Activated naive CD8-positive, alpha-beta T cell (primary cell): ENCODE measurements around the gene ERGIC3.
A peak's percentile ranks its signal among the peaks of the same experiment; 100 is the strongest.
"Not testable (repeated sequence)": the region's sequence is repeated elsewhere in the genome, so short reads cannot be mapped to it uniquely, and the experiment has no call there.

Experiments
- H3K27ac Mint-ChIP-seq: one replicate; pipeline ENCODE4 v1.8.0; 2021; ENCODE audit warnings: mixed read lengths
- H3K27me3 Mint-ChIP-seq: one replicate; pipeline ENCODE4 v1.8.0; 2021; ENCODE audit warnings: mixed read lengths
- H3K36me3 Mint-ChIP-seq: one replicate; pipeline ENCODE4 v1.8.0; 2021; ENCODE audit warnings: mixed read lengths
- H3K4me1 Mint-ChIP-seq: one replicate; pipeline ENCODE4 v1.8.0; 2021; ENCODE audit warnings: low read depth, mixed read lengths
- H3K4me3 Mint-ChIP-seq: one replicate; pipeline ENCODE4 v1.8.0; 2021; ENCODE audit warnings: mild to moderate bottlenecking, mixed read lengths
- H3K9me3 Mint-ChIP-seq: one replicate; pipeline ENCODE4 v1.8.0; 2021; ENCODE audit warnings: low read depth, mixed read lengths

The ERGIC3 gene

GRCh38 chr20:35511814-35512420 is 30.0 kb upstream of the ERGIC3 start:
- H3K4me1 Mint-ChIP-seq, result peaks cover 6% of the 10 kb centered on the region
- no peaks in the 10 kb centered on the region for H3K27me3 Mint-ChIP-seq
- H3K4me3 Mint-ChIP-seq, result no peak overlapping the region
- no peaks in the 10 kb centered on the region for H3K9me3 Mint-ChIP-seq
- peak overlapping the region; percentile 11 for H3K27ac Mint-ChIP-seq
- peaks cover 2% of the 10 kb centered on the region for H3K36me3 Mint-ChIP-seq

DNA sequence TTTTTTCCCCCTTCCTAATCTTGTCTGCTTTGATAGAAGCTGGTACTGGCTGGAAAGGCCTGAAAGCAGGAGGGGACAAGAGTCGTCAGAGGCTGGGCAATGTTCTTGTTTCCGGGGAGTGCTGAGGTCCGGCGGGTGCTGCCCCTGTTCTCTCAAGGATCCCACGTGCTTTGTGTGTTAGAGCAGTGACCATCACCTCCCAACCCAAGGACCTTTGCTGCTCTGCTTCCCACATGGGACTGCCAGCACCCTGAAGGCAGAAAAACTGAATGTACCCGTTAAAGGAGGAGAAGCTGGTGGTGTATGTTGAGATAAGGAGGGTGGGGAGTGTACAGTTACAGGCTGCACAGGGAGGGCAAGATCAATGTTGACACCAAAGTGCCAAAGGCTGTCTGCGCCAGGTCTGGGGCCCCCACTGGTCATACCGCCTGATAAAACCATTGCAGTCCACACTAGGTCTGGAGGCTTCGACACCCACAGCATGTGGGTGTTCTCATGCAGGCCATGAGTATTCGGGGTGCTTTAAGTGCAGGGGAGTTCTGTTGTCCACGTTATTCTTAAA is 27.4 kb upstream of the ERGIC3 start:
- H3K27me3 Mint-ChIP-seq, result no peaks in the 10 kb centered on the region
- H3K4me1 Mint-ChIP-seq, result no peaks in the 10 kb centered on the region
- H3K27ac Mint-ChIP-seq, result no peak overlapping the region
- H3K36me3 Mint-ChIP-seq, result peaks cover 2% of the 10 kb centered on the region
- no peak overlapping the region for H3K4me3 Mint-ChIP-seq
- H3K9me3 Mint-ChIP-seq, result no peaks in the 10 kb centered on the region

- H3K9me3 Mint-ChIP-seq, result no peaks in the 10 kb centered on the region
- no peaks in the 10 kb centered on the region for H3K4me1 Mint-ChIP-seq
- H3K27ac Mint-ChIP-seq, result no peak overlapping the region
- no peak overlapping the region for H3K4me3 Mint-ChIP-seq
- peaks cover 2% of the 10 kb centered on the region for H3K36me3 Mint-ChIP-seq
- H3K27me3 Mint-ChIP-seq, result no peaks in the 10 kb centered on the region
Observed at GRCh38 chr20:35515341-35515740, 26.5 kb upstream of the ERGIC3 start.

- H3K27ac Mint-ChIP-seq, result no peak overlapping the region
- H3K4me1 Mint-ChIP-seq, result no peaks in the 10 kb centered on the region
- no peak overlapping the region for H3K4me3 Mint-ChIP-seq
- peaks cover 2% of the 10 kb centered on the region for H3K36me3 Mint-ChIP-seq
- no peaks in the 10 kb centered on the region for H3K27me3 Mint-ChIP-seq
- no peaks in the 10 kb centered on the region for H3K9me3 Mint-ChIP-seq
Observed at GRCh38 chr20:35515949-35516645, 25.8 kb upstream of the ERGIC3 start.

- Mint-ChIP-seq H3K4me1 (no peaks in the 10 kb centered on the region), H3K27ac (no peak overlapping the region), H3K27me3 (no peaks in the 10 kb centered on the region), H3K4me3 (no peak overlapping the region), H3K36me3 (no peaks in the 10 kb centered on the region), H3K9me3 (no peaks in the 10 kb centered on the region)
Observed at GRCh38 chr20:35517125-35517524, 24.8 kb upstream of the ERGIC3 start.

DNA sequence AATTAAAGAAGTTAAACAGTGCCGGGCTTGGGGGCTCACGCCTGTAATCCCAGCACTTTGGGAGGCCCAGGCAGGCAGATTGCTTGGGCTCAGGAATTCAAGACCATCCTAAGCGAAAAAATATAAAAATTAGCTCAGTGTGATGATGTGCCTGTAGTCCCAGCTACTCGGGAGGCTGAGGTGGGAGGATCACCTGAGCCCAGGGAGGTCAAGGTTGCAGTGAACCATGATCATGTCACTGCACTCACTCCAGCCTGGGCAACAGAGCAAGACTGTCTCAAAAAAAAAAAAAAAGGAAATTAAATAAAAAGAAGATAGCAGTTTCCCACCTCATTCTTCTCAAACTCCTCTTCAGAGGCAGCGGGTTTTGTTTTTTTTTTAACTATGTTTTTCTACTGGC is 24.1 kb upstream of the ERGIC3 start:
- H3K27ac Mint-ChIP-seq, H3K36me3 Mint-ChIP-seq, H3K9me3 Mint-ChIP-seq, H3K4me3 Mint-ChIP-seq, H3K4me1 Mint-ChIP-seq, H3K27me3 Mint-ChIP-seq: not testable (repeated sequence)

DNA sequence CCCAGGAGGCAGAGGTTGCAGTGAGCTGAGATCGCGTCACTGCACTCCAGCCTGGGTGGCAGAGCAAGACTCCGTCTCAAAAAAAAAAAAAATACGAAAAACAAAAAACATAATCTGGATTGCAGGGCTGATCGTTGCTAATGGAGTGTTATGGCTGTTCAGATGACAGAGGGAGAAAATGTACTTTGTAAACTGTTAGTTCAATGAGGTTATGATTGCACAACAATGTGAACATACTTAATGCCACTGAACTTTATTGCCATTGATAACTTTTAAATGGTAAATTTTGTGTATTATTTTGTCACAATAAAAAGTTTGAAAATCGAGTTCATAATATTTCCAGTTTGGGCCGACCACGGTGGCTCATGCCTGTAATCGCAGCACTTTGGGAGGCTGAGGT is 22.9 kb upstream of the ERGIC3 start:
- no peaks in the 10 kb centered on the region for H3K36me3 Mint-ChIP-seq
- H3K4me1 Mint-ChIP-seq, result no peaks in the 10 kb centered on the region
- H3K27ac Mint-ChIP-seq, result no peak overlapping the region
- H3K9me3 Mint-ChIP-seq, result no peaks in the 10 kb centered on the region
- H3K27me3 Mint-ChIP-seq, result no peaks in the 10 kb centered on the region
- H3K4me3 Mint-ChIP-seq, result no peak overlapping the region

- Mint-ChIP-seq H3K27me3 (no peaks in the 10 kb centered on the region), H3K4me3 (no peak overlapping the region), H3K36me3 (no peaks in the 10 kb centered on the region), H3K4me1 (no peaks in the 10 kb centered on the region), H3K27ac (no peak overlapping the region), H3K9me3 (no peaks in the 10 kb centered on the region)
Observed at GRCh38 chr20:35523298-35523888, 18.5 kb upstream of the ERGIC3 start.

DNA sequence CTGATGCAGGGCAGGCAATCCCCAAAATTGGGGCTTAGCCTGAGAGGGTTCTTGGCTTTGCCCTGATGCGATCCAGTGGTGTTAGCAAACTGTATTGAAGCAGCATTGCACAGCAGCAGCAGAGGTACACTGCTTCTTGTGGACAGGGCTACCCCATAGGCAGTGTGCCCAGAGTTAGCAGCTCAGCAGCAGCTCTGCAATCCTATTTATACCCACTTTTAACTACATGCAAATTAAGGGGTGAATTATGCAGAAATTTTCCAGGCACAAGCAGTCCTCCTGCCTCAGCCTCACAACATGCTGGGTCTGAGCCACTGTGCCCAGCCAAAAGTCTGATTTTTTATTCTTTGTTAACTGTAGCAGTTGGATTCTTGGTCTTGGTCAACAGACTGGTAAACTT is 16.2 kb upstream of the ERGIC3 start:
- Mint-ChIP-seq H3K36me3 (no peaks in the 10 kb centered on the region), H3K4me1 (no peaks in the 10 kb centered on the region), H3K27me3 (no peaks in the 10 kb centered on the region), H3K9me3 (no peaks in the 10 kb centered on the region), H3K4me3 (no peak overlapping the region), H3K27ac (no peak overlapping the region)

DNA sequence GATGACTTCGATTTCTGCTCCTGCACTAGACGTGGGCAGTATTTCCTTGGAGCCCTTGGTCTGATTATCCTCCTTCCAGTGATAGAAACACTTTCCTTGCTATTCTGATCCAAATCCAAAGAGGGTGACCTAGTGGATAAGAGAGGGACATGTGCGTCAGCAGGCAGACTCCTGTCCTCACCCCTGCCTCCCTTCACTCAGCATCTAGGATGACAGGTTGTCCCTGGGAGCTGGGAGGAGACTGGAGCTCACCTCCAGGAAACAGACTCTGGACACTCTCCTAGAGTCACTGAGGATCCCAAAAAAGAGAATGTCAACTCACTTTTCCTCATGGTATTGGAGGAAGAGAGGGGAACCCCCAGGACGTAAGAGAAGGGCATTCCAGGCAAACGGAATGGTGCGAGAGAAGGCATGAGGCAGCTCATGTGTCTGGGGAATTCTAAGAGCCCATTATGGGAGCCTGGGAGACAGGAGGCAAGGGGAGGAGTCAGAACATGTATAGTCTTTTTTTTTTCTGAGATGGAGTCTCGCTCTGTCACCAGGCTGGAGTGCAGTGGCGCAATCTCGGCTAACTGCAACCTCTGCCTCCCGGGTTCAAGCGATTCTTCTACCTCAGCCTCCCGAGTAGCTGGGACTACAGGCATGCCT is 14.6 kb upstream of the ERGIC3 start:
- H3K36me3 Mint-ChIP-seq, result no peaks in the 10 kb centered on the region
- H3K27me3 Mint-ChIP-seq, result no peaks in the 10 kb centered on the region
- no peak overlapping the region for H3K4me3 Mint-ChIP-seq
- H3K27ac Mint-ChIP-seq, result no peak overlapping the region
- no peaks in the 10 kb centered on the region for H3K9me3 Mint-ChIP-seq
- no peaks in the 10 kb centered on the region for H3K4me1 Mint-ChIP-seq

DNA sequence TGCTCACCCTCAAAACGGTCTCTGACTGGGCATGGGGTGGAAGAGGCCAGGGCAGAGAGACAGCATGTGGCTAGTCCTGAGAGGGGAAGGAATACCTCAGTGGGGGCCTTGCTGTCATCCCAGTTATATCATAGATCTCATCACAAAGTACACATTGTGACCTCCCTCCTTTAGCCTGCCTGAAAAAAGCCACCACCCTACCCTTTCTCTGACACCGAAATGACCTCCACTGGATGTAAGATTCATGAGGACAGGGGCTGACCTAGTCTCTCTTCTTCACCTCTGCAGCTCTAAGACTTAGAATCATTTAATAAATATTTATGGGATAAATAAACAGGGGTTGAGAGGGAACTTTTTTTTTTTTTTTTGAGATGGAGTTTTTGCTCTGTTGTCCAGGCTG is 12.3 kb upstream of the ERGIC3 start, which contains the start of gene C20orf173:
Gene C20orf173 (minus strand): TSS at position 101 of the 400 bp plus-strand sequence. CDS start 279 bp downstream, outside the sequence.
- no peaks in the 10 kb centered on the region for H3K36me3 Mint-ChIP-seq
- H3K27ac Mint-ChIP-seq, result no peak within 1 kb of the TSS
- H3K4me3 Mint-ChIP-seq, result no peak within 1 kb of the TSS
- H3K27me3 Mint-ChIP-seq, result no peaks in the 10 kb centered on the region
- no peaks in the 10 kb centered on the region for H3K9me3 Mint-ChIP-seq
- no peaks in the 10 kb centered on the region for H3K4me1 Mint-ChIP-seq

- peaks cover 16% of the 10 kb centered on the region for H3K4me1 Mint-ChIP-seq
- H3K27ac Mint-ChIP-seq, result no peak overlapping the region
- H3K4me3 Mint-ChIP-seq, result no peak overlapping the region
Observed at GRCh38 chr20:35539756-35540212, 2.1 kb upstream of the ERGIC3 start.

DNA sequence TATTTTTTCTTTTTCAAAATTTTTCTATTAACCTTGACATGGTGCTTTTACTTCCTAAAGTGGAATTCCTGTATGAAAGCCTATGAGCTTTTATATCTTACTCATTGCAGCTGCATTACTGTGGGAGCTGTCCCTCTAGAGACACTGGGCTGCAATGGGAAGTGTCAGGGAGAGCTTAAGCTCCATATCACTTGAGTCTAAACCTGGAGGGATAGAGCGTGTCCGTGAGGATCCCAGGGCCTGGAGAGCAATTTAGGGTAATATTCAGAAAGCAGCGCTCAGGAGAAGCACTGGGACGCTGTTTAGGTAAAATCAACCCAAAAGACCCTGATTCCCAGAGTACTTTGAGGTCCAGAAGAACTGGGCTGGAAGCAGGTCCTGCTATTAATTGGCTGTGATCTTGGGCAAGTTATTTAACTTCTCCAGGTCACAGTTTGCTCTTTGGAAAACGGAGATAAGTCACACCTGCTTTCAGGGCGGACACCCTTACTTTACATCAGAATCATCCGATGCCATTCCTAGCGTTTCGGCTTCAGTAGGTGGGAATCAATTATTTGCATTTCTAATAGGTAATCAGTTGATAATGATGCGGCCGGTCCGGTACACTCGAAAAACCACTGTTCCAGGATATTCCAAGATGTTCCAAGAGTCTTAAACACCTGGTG is 628 bp upstream of the ERGIC3 start:
- peak overlapping the region; percentile 89 for H3K4me3 Mint-ChIP-seq
- no peaks in the 10 kb centered on the region for H3K27me3 Mint-ChIP-seq
- no peak overlapping the region for H3K27ac Mint-ChIP-seq
- peaks cover 5% of the 10 kb centered on the region for H3K36me3 Mint-ChIP-seq
- H3K9me3 Mint-ChIP-seq, result no peaks in the 10 kb centered on the region
- H3K4me1 Mint-ChIP-seq, result peaks cover 16% of the 10 kb centered on the region

More at GRCh38 chr20:35539756-35540212, 2.1 kb upstream of the ERGIC3 start:
- peaks cover 5% of the 10 kb centered on the region for H3K36me3 Mint-ChIP-seq
- H3K27me3 Mint-ChIP-seq, result no peaks in the 10 kb centered on the region
- no peaks in the 10 kb centered on the region for H3K9me3 Mint-ChIP-seq

GRCh38 chr20:35542990-35543389 is 1.1 kb downstream of the ERGIC3 start:
- Mint-ChIP-seq H3K27ac (peak overlapping the region; percentile 76), H3K9me3 (no peaks in the 10 kb centered on the region), H3K27me3 (no peaks in the 10 kb centered on the region), H3K4me1 (peaks cover 16% of the 10 kb centered on the region), H3K4me3 (peak overlapping the region; percentile 89), H3K36me3 (peaks cover 5% of the 10 kb centered on the region)
